GM18951 (cell line): ENCODE results near the gene KIF5C.

Experiments
- POLR2A ChIP-seq: IDR thresholded peaks from 4 replicates; pipeline ENCODE4 v1.6.1; 2011; ENCODE audit warnings: mild to moderate bottlenecking; ENCODE audit not compliant: insufficient read length, insufficient read depth; ENCODE audit errors: extremely low read depth
- in situ Hi-C: fragments of 300-500 bp; cut with MboI; formaldehyde crosslinking; loops from one replicate; pipeline ENCODE4 v1.12.0; 2022; ENCODE audit warnings: low sequenced_read_pairs, mixed read lengths, inconsistent platforms; ENCODE audit not compliant: unreplicated experiment

KIF5C gene

GRCh38 chr2:149038442-149039212 lies 163.6 kb downstream of the KIF5C start, which contains the start of gene LYPD6B:
LYPD6B (plus strand) TSS chr2:149038699; CDS start chr2:149130949, 92,250 bp downstream.
- TF ChIP-seq POLR2A = no peak
- in situ Hi-C loops = no loop called here

GRCh38 chr2:149039213-149039724 lies 164.2 kb downstream of the KIF5C start:
- TF ChIP-seq POLR2A = no peak
- in situ Hi-C loops = no loop called here

- no peak for TF ChIP-seq POLR2A
- in situ Hi-C loops = no loop called here
These were observed 165.4 kb downstream of the KIF5C start for GRCh38 chr2:149040451-149040850.

GRCh38 chr2:149041482-149041881 lies 166.5 kb downstream of the KIF5C start:
- no peak for TF ChIP-seq POLR2A
- in situ Hi-C loops = no loop called here

- in situ Hi-C loops = no loop called here
- no peak for TF ChIP-seq POLR2A
These were observed 167.9 kb downstream of the KIF5C start for GRCh38 chr2:149042881-149043280.

- in situ Hi-C loops = no loop called here
- no peak for TF ChIP-seq POLR2A
These were observed 169.5 kb downstream of the KIF5C start for GRCh38 chr2:149044500-149044899.

GRCh38 chr2:149047118-149047517 lies 172.1 kb downstream of the KIF5C start:
- TF ChIP-seq POLR2A = no peak
- in situ Hi-C loops = no loop called here

GRCh38 chr2:149049142-149049541 lies 174.1 kb downstream of the KIF5C start:
- in situ Hi-C loops = no loop called here
- TF ChIP-seq POLR2A = no peak

GRCh38 chr2:149050188-149050587 lies 175.2 kb downstream of the KIF5C start:
- TF ChIP-seq POLR2A = no peak
- in situ Hi-C loops = no loop called here

GRCh38 chr2:149055751-149056150 lies 180.7 kb downstream of the KIF5C start:
- no peak for TF ChIP-seq POLR2A

GRCh38 chr2:149056541-149057255 lies 181.7 kb downstream of the KIF5C start:
- no peak for TF ChIP-seq POLR2A
- in situ Hi-C loops = no loop called here

More at GRCh38 chr2:149055751-149056150, 180.7 kb downstream of the KIF5C start:
- in situ Hi-C loops = no loop called here

- in situ Hi-C loops = no loop called here
- no peak for TF ChIP-seq POLR2A
These were observed 182.4 kb downstream of the KIF5C start for GRCh38 chr2:149057401-149057800.

GRCh38 chr2:149058936-149059335 lies 183.9 kb downstream of the KIF5C start:
- in situ Hi-C loops = no loop called here
- TF ChIP-seq POLR2A = no peak

- in situ Hi-C loops = no loop called here
- no peak for TF ChIP-seq POLR2A
These were observed 184.8 kb downstream of the KIF5C start for GRCh38 chr2:149059822-149060221.

GRCh38 chr2:149061133-149061745 lies 186.2 kb downstream of the KIF5C start:
- in situ Hi-C loops = no loop called here
- no peak for TF ChIP-seq POLR2A
